ENCODE measurements around the gene LMBR1. TPM values are rescaled to one million over a fixed set of nuclear protein-coding genes. Genes with fewer than 3 reads are reported as not detected.

LMBR1 gene
- total RNA-seq, 4 donors from 2014 or later: 38.0 to 81.3 (median 56.4) TPM

DNA sequence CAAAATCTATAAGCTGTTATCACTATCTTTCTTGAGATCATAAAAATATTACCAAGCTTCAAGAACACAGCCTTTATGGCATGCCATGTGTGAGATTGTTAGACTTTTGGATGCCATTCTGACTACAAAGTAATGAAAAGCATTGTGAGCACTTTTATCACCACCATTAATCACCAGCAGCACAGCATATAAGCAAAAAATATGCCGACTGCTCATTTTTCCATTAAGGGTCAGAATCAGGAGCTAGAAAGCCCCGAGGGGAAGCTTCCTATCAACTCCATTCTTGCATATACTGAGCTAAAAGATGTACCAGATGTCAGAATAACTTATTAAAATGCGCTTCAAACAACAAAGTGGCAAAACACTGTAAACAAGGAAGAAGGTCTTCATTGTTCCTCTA is 114.3 kb downstream of the LMBR1 start:
- no peaks in the 10 kb centered on the region for H3K36me3 ChIP-seq
- DNase-seq (ENCODE audit: extremely low spot score): no peak
- H3K27me3 ChIP-seq: no peaks in the 10 kb centered on the region
- TF ChIP-seq POLR2A (IDR thresholded peaks at IDR 0.05; ENCODE audit: low read depth) (no peak), EP300 (IDR thresholded peaks at IDR 0.05) (no peak)
- no peaks in the 10 kb centered on the region for H3K9me3 ChIP-seq
- no peaks in the 10 kb centered on the region for H3K4me1 ChIP-seq
- no peak overlapping the region for H3K4me3 ChIP-seq
- intact Hi-C loops (cut with DNase I): no loop called here
- 73% methylated on average over 3 of the region's 3 CpGs for WGBS
- H3K27ac ChIP-seq (replicated peaks in 1 of 4): no peak overlapping the region

DNA sequence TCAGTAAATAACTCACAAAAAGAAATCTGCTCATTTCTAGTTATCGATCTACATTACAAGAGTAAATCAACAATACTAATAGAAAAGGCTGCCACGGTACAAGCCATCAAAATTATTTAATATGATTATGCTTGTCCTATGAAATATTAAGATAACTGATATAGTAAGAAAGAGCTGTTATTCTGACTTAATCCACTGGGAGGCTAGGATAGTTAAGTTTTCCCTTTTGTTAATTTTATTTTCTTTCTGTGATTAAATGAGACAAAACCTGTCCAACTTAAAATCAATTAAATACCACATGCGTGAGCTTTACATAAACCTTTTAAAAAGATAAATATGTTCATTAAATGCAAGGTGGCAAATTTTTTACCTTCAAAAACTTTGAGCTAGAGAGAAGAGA is 114.8 kb downstream of the LMBR1 start:
- DNase-seq (ENCODE audit: extremely low spot score): no peak
- no peak overlapping the region for H3K27ac ChIP-seq (replicated peaks in 1 of 4)
- intact Hi-C loops (cut with DNase I): no loop called here
- no peaks in the 10 kb centered on the region for H3K9me3 ChIP-seq
- no peaks in the 10 kb centered on the region for H3K36me3 ChIP-seq
- WGBS: 95% methylated on average over 3 of the region's 3 CpGs
- H3K4me1 ChIP-seq: no peaks in the 10 kb centered on the region
- no peaks in the 10 kb centered on the region for H3K27me3 ChIP-seq
- H3K4me3 ChIP-seq: no peak overlapping the region
- TF ChIP-seq, protein P1, sequence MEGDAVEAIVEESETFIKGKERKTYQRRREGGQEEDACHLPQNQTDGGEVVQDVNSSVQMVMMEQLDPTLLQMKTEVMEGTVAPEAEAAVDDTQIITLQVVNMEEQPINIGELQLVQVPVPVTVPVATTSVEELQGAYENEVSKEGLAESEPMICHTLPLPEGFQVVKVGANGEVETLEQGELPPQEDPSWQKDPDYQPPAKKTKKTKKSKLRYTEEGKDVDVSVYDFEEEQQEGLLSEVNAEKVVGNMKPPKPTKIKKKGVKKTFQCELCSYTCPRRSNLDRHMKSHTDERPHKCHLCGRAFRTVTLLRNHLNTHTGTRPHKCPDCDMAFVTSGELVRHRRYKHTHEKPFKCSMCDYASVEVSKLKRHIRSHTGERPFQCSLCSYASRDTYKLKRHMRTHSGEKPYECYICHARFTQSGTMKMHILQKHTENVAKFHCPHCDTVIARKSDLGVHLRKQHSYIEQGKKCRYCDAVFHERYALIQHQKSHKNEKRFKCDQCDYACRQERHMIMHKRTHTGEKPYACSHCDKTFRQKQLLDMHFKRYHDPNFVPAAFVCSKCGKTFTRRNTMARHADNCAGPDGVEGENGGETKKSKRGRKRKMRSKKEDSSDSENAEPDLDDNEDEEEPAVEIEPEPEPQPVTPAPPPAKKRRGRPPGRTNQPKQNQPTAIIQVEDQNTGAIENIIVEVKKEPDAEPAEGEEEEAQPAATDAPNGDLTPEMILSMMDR (IDR thresholded peaks at IDR 0.05): no peak
- TF ChIP-seq EP300 (IDR thresholded peaks at IDR 0.05): no peak
- TF ChIP-seq POLR2A (IDR thresholded peaks at IDR 0.05; ENCODE audit: low read depth): no peak
- TF ChIP-seq POLR2AphosphoS5 (IDR thresholded peaks at IDR 0.05): no peak

DNA sequence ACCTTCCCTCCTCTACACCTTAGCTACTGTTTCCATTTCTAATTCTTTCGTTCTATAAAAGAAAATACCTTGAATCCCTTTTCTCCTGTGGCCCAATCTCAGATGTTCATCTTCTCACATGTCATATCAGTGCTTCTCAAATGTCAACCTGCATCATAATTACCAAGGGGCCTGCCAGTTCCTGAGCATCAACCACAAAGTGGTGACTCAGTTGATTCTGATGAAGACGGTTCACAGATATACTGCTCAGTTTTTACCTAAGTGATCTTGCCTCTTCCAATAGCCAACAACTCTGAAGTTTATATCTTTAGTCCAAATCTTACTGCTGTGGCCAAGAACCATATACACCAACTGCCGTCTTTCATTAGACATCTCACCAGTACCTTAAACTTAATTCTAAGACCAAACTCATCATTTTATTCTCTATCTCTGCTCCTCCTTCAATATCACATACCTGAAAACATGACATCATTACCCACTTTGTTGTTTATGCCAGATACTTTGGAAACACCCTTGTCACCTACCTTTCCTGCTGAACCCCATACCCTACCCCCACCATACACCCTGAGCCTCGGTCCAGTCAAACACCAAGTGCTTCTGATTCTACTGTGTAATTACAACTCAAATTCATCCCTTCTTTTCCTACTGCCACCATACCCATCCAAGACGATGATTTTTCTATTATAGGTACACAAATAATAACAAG is 115.5 kb downstream of the LMBR1 start:
- intact Hi-C loops (cut with DNase I): no loop called here
- Histone ChIP-seq H3K27ac (replicated peaks in 1 of 4) (no peak overlapping the region), H3K9me3 (no peaks in the 10 kb centered on the region), H3K36me3 (no peaks in the 10 kb centered on the region), H3K4me1 (no peaks in the 10 kb centered on the region), H3K4me3 (no peak overlapping the region), H3K27me3 (no peaks in the 10 kb centered on the region)
- TF ChIP-seq POLR2AphosphoS5 (IDR thresholded peaks at IDR 0.05) (no peak), POLR2A (IDR thresholded peaks at IDR 0.05; ENCODE audit: low read depth) (no peak), EP300 (IDR thresholded peaks at IDR 0.05) (no peak)
- TF ChIP-seq, protein P1 (IDR thresholded peaks at IDR 0.05): no peak
- DNase-seq (ENCODE audit: extremely low spot score): no peak
- 91% methylated on average over 5 of the region's 5 CpGs for WGBS

DNA sequence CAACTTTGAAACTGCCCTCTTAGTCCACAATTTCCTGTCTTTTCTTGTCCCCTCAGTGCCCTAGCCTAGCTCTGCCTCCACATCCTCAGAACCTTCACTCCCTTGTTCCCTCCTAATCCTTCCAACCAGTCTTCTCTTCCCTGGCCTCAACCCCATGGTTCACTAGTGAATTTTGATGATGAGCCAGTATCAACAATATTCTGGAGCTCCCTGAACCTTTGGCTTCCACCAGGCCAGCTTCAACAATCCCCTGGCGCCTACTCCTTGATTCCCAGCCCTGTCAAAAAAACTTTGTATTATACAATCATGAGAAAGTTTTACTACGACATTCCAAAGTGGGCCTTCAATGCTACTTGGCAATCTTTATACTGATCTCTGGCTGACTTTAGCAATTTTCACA is 116.5 kb downstream of the LMBR1 start:
- Histone ChIP-seq H3K27ac (replicated peaks in 1 of 4) (no peak overlapping the region), H3K36me3 (no peaks in the 10 kb centered on the region), H3K4me3 (no peak overlapping the region), H3K4me1 (no peaks in the 10 kb centered on the region), H3K27me3 (no peaks in the 10 kb centered on the region), H3K9me3 (no peaks in the 10 kb centered on the region)
- WGBS: 84% methylated on average over 2 of the region's 2 CpGs
- TF ChIP-seq, protein P1 (IDR thresholded peaks at IDR 0.05): no peak
- TF ChIP-seq POLR2AphosphoS5 (IDR thresholded peaks at IDR 0.05) (no peak), EP300 (IDR thresholded peaks at IDR 0.05) (no peak), POLR2A (IDR thresholded peaks at IDR 0.05; ENCODE audit: low read depth) (no peak)
- intact Hi-C loops (cut with DNase I): no loop called here
- no peak for DNase-seq (ENCODE audit: extremely low spot score)

DNA sequence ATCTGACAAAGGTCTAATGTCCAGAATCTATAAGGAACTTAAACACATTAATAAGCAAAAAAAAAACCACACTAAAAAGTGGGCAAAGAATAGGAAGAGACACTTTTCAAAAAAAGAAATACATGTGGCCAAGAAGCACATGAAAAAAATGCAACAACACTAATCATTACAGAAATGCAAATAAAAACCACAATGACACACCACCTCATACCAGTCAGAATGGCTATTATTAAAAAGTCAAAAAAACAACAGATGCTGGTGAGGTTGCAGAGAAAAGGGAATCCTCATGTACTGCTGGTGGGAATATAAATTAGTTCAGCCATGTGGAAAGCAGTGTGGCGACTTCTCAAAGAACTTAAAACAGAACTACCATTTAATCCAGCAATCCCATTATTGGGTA is 119.0 kb downstream of the LMBR1 start:
- Histone ChIP-seq H3K4me1 (no peaks in the 10 kb centered on the region), H3K9me3 (no peaks in the 10 kb centered on the region), H3K27me3 (no peaks in the 10 kb centered on the region), H3K4me3 (no peak overlapping the region), H3K36me3 (no peaks in the 10 kb centered on the region), H3K27ac (replicated peaks in 1 of 4) (no peak overlapping the region)
- no peak for DNase-seq (ENCODE audit: extremely low spot score)
- 100% methylated on average over 1 of the region's 1 CpG for WGBS
- intact Hi-C loops (cut with DNase I): no loop called here
- TF ChIP-seq POLR2A (IDR thresholded peaks at IDR 0.05; ENCODE audit: low read depth) (no peak), POLR2AphosphoS5 (IDR thresholded peaks at IDR 0.05) (no peak), EP300 (IDR thresholded peaks at IDR 0.05) (no peak)
- TF ChIP-seq, protein P1 (IDR thresholded peaks at IDR 0.05): no peak
